HL-60/S4 treated with retinoic acid at 250 ng/mL for 4 days and 3 days (cell line): ENCODE results near the gene TMEM61.
"Not testable (repeated sequence)": the region's sequence is repeated elsewhere in the genome, so short reads cannot be mapped to it uniquely, and the experiment has no call there.

Experiments used
- in situ Hi-C: fragments of 300-500 bp; cut with MboI; formaldehyde crosslinking; loops from 2 replicates; pipeline ENCODE4 v1.7.0; 2022; ENCODE audit warnings: low sequenced_read_pairs

TMEM61 gene

GRCh38 chr1:54959241-54959640, 21.2 kb upstream of the TMEM61 start:
- in situ Hi-C loops: no loop called here

- in situ Hi-C loops: no loop called here
These were observed 17.6 kb upstream of the TMEM61 start for GRCh38 chr1:54962612-54963395.

- in situ Hi-C loops: not testable (repeated sequence)
These were observed 16.6 kb upstream of the TMEM61 start for GRCh38 chr1:54963829-54964228.

GRCh38 chr1:54965624-54966340, 14.6 kb upstream of the TMEM61 start:
- in situ Hi-C loops: no loop called here

GRCh38 chr1:54967372-54967771, 13.1 kb upstream of the TMEM61 start:
- in situ Hi-C loops: no loop called here

GRCh38 chr1:54968551-54968950, 11.9 kb upstream of the TMEM61 start:
- in situ Hi-C loops: no loop called here

- in situ Hi-C loops: no loop called here
These were observed 10.5 kb upstream of the TMEM61 start for GRCh38 chr1:54969879-54970278.

- in situ Hi-C loops: no loop called here
These were observed 9.5 kb upstream of the TMEM61 start for GRCh38 chr1:54970901-54971300.

- in situ Hi-C loops: no loop called here
These were observed 9.1 kb upstream of the TMEM61 start for GRCh38 chr1:54971317-54971791.

GRCh38 chr1:54972436-54972835, 8.0 kb upstream of the TMEM61 start:
- in situ Hi-C loops: no loop called here

- in situ Hi-C loops: no loop called here
These were observed 7.1 kb upstream of the TMEM61 start for GRCh38 chr1:54973205-54973921.

- in situ Hi-C loops: no loop called here
These were observed 4.9 kb upstream of the TMEM61 start for GRCh38 chr1:54975356-54976108.

- in situ Hi-C loops: no loop called here
These were observed 3.7 kb upstream of the TMEM61 start for GRCh38 chr1:54976747-54977146.

- in situ Hi-C loops: no loop called here
These were observed 2.7 kb upstream of the TMEM61 start for GRCh38 chr1:54977533-54978297.

GRCh38 chr1:54978528-54979326, 1.7 kb upstream of the TMEM61 start:
- in situ Hi-C loops: no loop called here

- in situ Hi-C loops: no loop called here
These were observed 1.0 kb upstream of the TMEM61 start for GRCh38 chr1:54979327-54979891.

GRCh38 chr1:54980046-54980527, 341 bp upstream of the TMEM61 start:
- in situ Hi-C loops: no loop called here

GRCh38 chr1:54981466-54981865, 1.0 kb downstream of the TMEM61 start:
- in situ Hi-C loops: no loop called here

- in situ Hi-C loops: no loop called here
These were observed 2.3 kb downstream of the TMEM61 start for GRCh38 chr1:54982739-54983138.
